ENCODE results near the gene POLR2E. TPM values are rescaled to one million over a fixed set of nuclear protein-coding genes. Genes with fewer than 3 reads are reported as not detected.

The POLR2E gene
- total RNA-seq, 1 donor from 2014 or later = 87.1 TPM

DNA sequence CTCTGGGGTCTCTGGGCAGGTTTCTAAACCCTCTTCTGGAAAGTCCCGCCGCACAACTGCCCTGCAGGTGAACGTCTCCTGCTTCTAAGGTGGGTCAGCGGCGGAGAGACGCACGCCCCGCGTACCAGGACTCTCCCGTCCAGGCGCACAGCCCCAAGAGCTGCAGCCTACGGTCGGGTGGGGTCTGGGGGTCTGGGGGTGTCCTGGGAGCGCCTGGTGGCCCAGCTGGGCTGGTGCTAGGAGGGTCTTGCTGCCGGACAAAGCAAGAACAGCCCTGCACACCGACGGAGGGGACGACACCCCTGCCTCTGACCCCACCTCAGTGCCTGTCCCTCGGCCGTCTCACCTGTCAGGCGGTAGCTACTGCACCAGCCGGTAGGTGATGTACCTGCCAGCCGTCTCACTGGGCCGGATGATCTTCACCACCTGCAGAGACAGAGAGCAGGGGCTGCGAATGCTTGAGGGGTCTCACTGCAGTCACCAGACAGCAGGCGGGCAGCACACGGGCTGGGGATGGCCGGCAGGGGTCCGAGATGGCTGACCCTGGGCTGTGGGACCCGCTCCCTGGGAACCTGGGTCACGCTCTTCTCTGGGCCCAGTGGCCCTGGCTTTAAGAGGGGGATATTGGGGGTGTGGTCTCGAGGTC lies 5.9 kb downstream of the POLR2E start:
- TF ChIP-seq, protein P1, sequence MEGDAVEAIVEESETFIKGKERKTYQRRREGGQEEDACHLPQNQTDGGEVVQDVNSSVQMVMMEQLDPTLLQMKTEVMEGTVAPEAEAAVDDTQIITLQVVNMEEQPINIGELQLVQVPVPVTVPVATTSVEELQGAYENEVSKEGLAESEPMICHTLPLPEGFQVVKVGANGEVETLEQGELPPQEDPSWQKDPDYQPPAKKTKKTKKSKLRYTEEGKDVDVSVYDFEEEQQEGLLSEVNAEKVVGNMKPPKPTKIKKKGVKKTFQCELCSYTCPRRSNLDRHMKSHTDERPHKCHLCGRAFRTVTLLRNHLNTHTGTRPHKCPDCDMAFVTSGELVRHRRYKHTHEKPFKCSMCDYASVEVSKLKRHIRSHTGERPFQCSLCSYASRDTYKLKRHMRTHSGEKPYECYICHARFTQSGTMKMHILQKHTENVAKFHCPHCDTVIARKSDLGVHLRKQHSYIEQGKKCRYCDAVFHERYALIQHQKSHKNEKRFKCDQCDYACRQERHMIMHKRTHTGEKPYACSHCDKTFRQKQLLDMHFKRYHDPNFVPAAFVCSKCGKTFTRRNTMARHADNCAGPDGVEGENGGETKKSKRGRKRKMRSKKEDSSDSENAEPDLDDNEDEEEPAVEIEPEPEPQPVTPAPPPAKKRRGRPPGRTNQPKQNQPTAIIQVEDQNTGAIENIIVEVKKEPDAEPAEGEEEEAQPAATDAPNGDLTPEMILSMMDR (IDR thresholded peaks at IDR 0.05; ENCODE audit: insufficient read depth, low read length, severe bottlenecking) = no peak
- peaks cover 19% of the 10 kb centered on the region for H3K36me3 ChIP-seq (ENCODE audit: control insufficient read depth, insufficient read depth, low read length)
- no peak overlapping the region for H3K4me3 ChIP-seq (ENCODE audit: low read depth, low read length)
- DNase-seq (ENCODE audit: low read depth) = no peak
- no peak for FAIRE-seq
- no peaks in the 10 kb centered on the region for H3K27me3 ChIP-seq (ENCODE audit: control insufficient read depth, insufficient read depth, low read length)

DNA sequence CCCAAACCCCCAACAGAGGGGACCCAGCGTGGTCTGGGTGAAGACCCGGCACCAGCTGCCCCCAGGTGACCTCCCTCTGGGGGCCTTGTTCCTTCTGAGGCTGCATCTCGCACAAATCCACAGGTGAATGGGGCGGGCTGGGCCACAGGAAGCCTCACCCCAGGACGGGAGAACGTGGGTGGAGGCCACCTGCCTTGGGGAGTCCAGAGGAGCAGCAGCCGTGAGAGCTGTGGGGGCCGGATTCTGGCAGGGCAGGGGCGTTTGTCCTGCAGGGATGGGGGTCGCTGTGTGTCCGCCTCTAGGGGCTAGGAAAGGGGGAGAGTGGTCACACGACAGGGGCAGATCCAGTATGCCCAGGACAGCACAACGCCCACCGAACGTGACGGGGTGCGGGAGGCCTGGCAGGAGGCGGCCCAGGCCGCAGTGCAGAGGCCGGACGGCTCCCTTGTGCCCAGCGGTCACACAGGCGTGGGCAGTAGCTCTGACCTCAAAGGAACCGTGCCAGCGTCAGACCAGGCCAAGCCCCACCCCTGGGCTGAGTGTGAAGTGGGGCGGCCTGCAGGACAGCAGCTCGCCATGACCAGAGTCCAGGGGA lies 6.7 kb downstream of the POLR2E start:
- no peak for DNase-seq (ENCODE audit: low read depth)
- Histone ChIP-seq H3K27me3 (ENCODE audit: control insufficient read depth, insufficient read depth, low read length) (no peaks in the 10 kb centered on the region), H3K4me3 (ENCODE audit: low read depth, low read length) (no peak overlapping the region), H3K36me3 (ENCODE audit: control insufficient read depth, insufficient read depth, low read length) (peaks cover 16% of the 10 kb centered on the region)
- TF ChIP-seq, protein P1 (IDR thresholded peaks at IDR 0.05; ENCODE audit: insufficient read depth, low read length, severe bottlenecking) = no peak
- no peak for FAIRE-seq

DNA sequence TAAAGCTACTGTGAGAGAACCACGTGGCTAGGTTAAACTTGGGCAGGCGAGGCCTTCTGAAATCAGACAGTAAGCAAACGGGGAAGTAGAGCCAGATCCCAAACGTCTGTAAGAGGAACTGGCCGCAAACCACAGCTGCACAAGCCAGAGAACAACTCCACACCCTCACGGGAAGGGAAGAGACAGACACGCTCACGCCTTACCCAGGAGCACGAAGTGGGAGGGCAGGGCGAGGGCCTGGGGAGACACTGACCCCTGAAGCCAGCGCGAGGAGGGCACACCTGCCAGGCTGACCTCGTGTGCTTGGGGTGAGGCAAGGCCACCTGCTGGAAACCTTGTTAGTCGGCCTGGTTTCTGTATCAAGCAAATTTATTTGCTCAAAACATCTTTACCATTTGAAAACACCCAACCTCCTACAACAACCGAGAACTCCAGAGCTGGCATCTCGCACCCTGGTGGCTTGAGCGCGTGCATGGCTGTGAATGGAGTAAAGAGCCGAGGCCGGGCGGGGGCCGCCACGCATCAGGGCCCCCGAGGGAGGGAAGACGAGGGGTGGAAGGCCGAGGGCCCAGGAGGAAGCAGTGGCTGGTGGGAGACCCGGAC lies 7.3 kb downstream of the POLR2E start:
- FAIRE-seq = peak; percentile 7
- no peak for DNase-seq (ENCODE audit: low read depth)
- H3K4me3 ChIP-seq (ENCODE audit: low read depth, low read length) = no peak overlapping the region
- TF ChIP-seq, protein P1 (IDR thresholded peaks at IDR 0.05; ENCODE audit: insufficient read depth, low read length, severe bottlenecking) = no peak
- H3K27me3 ChIP-seq (ENCODE audit: control insufficient read depth, insufficient read depth, low read length) = no peaks in the 10 kb centered on the region
- peaks cover 11% of the 10 kb centered on the region for H3K36me3 ChIP-seq (ENCODE audit: control insufficient read depth, insufficient read depth, low read length)

DNA sequence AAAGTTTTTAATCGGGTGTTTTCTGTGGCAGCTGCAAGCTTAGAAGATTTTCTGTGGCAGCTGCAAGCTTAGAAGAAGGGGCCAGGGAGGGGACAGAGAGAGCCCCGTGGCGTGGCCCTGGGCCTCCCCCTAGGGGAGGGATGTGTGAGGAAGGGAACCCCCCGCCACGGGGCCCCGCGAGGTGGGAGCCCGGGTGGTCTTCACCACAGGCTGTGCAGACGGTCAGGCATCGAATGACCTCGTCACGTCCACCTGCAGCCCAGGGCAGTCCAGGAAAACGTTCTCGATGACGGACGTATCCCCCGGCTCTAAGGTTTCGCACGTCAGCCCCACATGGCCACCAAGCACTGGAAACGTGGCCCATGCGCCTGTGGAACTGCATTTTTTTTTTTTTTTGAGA lies 8.6 kb downstream of the POLR2E start:
- Histone ChIP-seq H3K36me3 (ENCODE audit: control insufficient read depth, insufficient read depth, low read length) (peaks cover 9% of the 10 kb centered on the region), H3K4me3 (ENCODE audit: low read depth, low read length) (no peak overlapping the region), H3K27me3 (ENCODE audit: control insufficient read depth, insufficient read depth, low read length) (no peaks in the 10 kb centered on the region)
- DNase-seq (ENCODE audit: low read depth) (no peak), FAIRE-seq (no peak)
- TF ChIP-seq, protein P1 (IDR thresholded peaks at IDR 0.05; ENCODE audit: insufficient read depth, low read length, severe bottlenecking) = no peak

DNA sequence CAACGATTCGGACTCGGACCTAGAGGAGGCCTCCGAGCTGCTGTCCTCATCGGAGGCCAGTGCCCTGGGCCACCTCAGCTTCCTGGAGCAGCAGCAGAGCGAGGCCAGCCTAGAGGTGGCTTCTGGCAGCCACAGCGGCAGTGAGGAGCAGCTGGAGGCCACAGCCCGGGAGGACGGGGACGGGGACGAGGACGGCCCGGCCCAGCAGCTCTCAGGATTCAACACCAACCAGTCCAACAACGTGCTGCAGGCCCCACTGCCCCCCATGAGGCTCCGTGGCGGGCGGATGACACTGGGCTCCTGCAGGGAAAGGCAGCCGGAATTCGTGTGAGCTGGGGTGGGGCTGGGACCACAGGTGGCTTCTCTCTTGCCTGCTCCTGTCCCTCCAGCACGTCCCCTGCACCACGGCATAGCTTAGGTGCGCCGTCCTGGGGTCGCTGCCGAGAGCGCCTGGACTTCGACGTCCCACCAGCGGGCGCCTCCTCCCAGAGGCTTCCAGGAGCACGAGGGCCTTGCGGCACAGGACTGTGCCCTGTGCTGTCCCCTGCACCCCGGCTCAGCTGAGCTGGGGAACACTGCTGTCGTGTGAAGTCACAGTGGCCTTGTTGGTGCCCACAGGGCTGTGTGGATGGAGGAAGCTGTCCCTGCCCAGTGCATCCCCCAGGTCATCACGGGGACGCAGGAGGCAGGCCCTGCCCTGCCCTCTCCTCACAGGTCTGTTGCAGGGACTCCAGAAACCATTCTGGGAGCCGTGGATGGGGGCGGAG lies 9.3 kb downstream of the POLR2E start:
- Histone ChIP-seq H3K36me3 (ENCODE audit: control insufficient read depth, insufficient read depth, low read length) (peaks cover 9% of the 10 kb centered on the region), H3K27me3 (ENCODE audit: control insufficient read depth, insufficient read depth, low read length) (no peaks in the 10 kb centered on the region), H3K4me3 (ENCODE audit: low read depth, low read length) (no peak overlapping the region)
- TF ChIP-seq, protein P1 (IDR thresholded peaks at IDR 0.05; ENCODE audit: insufficient read depth, low read length, severe bottlenecking) = no peak
- DNase-seq (ENCODE audit: low read depth) (no peak), FAIRE-seq (no peak)
